ENCODE results near the gene BSN. TPM values are rescaled to one million over a fixed set of nuclear protein-coding genes. Genes with fewer than 3 reads are reported as not detected.
"Not testable (repeated sequence)": the region's sequence is repeated elsewhere in the genome, so short reads cannot be mapped to it uniquely, and the experiment has no call there.

The BSN gene
- total RNA-seq, 6 experiments from 2014 or later = 0.31 to 0.68 (median 0.50) TPM

- H3K27ac ChIP-seq = no peak overlapping the region
- DNase-seq = no peak
- H3K9me3 ChIP-seq = no peaks in the 10 kb centered on the region
- TF ChIP-seq POLR2A (IDR thresholded peaks at IDR 0.05) = no peak
- TF ChIP-seq CTCF (IDR thresholded peaks at IDR 0.05) = no peak
- H3K36me3 ChIP-seq = no peaks in the 10 kb centered on the region
- intact Hi-C loops (cut with DNase I) = no loop called here
- no peak overlapping the region for H3K4me3 ChIP-seq
- no peaks in the 10 kb centered on the region for H3K27me3 ChIP-seq
- no peak for ATAC-seq
- no peaks in the 10 kb centered on the region for H3K4me1 ChIP-seq
These were observed 27.9 kb downstream of the BSN start for GRCh38 chr3:49582177-49582576.

GRCh38 chr3:49585261-49585755 is 31.0 kb downstream of the BSN start:
- H3K4me3 ChIP-seq; H3K27me3 ChIP-seq; H3K9me3 ChIP-seq; ATAC-seq; DNase-seq; H3K27ac ChIP-seq; H3K36me3 ChIP-seq; intact Hi-C loops (cut with DNase I); H3K4me1 ChIP-seq: not testable (repeated sequence)
- 90% methylated on average over 13 of the region's 20 CpGs for WGBS (ENCODE audit: insufficient coverage, low coverage, low lambda C conversion rate, missing lambda C conversion rate)

GRCh38 chr3:49591615-49592014 is 37.3 kb downstream of the BSN start:
- Histone ChIP-seq H3K4me3 (no peak overlapping the region), H3K9me3 (no peaks in the 10 kb centered on the region), H3K4me1 (no peaks in the 10 kb centered on the region), H3K36me3 (no peaks in the 10 kb centered on the region), H3K27ac (no peak overlapping the region), H3K27me3 (no peaks in the 10 kb centered on the region)
- WGBS (ENCODE audit: insufficient coverage, low coverage, low lambda C conversion rate, missing lambda C conversion rate) = 71% methylated on average over 3 of the region's 3 CpGs
- no peak for ATAC-seq
- intact Hi-C loops (cut with DNase I) = no loop called here
- TF ChIP-seq POLR2A (IDR thresholded peaks at IDR 0.05) = no peak
- no peak for DNase-seq

GRCh38 chr3:49593041-49593440 is 38.8 kb downstream of the BSN start:
- no peaks in the 10 kb centered on the region for H3K9me3 ChIP-seq
- no peak overlapping the region for H3K27ac ChIP-seq
- H3K4me3 ChIP-seq = no peak overlapping the region
- intact Hi-C loops (cut with DNase I) = no loop called here
- H3K4me1 ChIP-seq = no peaks in the 10 kb centered on the region
- DNase-seq (no peak), ATAC-seq (no peak)
- TF ChIP-seq POLR2A (IDR thresholded peaks at IDR 0.05) = no peak
- no peak for TF ChIP-seq CTCF (IDR thresholded peaks at IDR 0.05)
- H3K27me3 ChIP-seq = no peaks in the 10 kb centered on the region
- 67% methylated on average over 2 of the region's 2 CpGs for whole genome bisulfite sequencing (ENCODE audit: insufficient coverage, low coverage, low lambda C conversion rate, missing lambda C conversion rate)
- H3K36me3 ChIP-seq = no peaks in the 10 kb centered on the region

GRCh38 chr3:49600781-49601180 is 46.5 kb downstream of the BSN start:
- 83% methylated on average over 1 of the region's 1 CpG for WGBS (ENCODE audit: insufficient coverage, low coverage, low lambda C conversion rate, missing lambda C conversion rate)
- Histone ChIP-seq H3K27me3 (no peaks in the 10 kb centered on the region), H3K4me3 (no peak overlapping the region), H3K27ac (no peak overlapping the region), H3K9me3 (no peaks in the 10 kb centered on the region), H3K4me1 (no peaks in the 10 kb centered on the region), H3K36me3 (no peaks in the 10 kb centered on the region)
- DNase-seq = no peak
- TF ChIP-seq CTCF (IDR thresholded peaks at IDR 0.05) (no peak), POLR2A (IDR thresholded peaks at IDR 0.05) (no peak)
- no peak for ATAC-seq
- intact Hi-C loops (cut with DNase I) = no loop called here

Data from right lobe of liver (tissue), 6 donors.